WERI-Rb-1 (cell line): ENCODE measurements around the gene DENND5A.

Experiments used
- DNase-seq: peaks from one replicate; pipeline ENCODE4 v3.0.0-alpha.2; 2020
- H3K27ac ChIP-seq: fragments of 250-450 bp; sonication (Bioruptor Pico); 2 replicates; pipeline ENCODE4 v1.5.1; 2020; ENCODE audit warnings: mild to moderate bottlenecking, moderate library complexity
- H3K27me3 ChIP-seq: fragments of 250-450 bp; sonication (Bioruptor Pico); 2 replicates; pipeline ENCODE4 v1.5.1; 2021; ENCODE audit warnings: mild to moderate bottlenecking, low read depth, moderate library complexity; ENCODE audit not compliant: insufficient read depth, severe bottlenecking
- H3K36me3 ChIP-seq: fragments of 250-450 bp; sonication (Bioruptor Pico); 2 replicates; pipeline ENCODE4 v1.5.1; 2020; ENCODE audit warnings: mild to moderate bottlenecking, moderate library complexity
- H3K4me3 ChIP-seq: 2 replicates; pipeline ENCODE4 v1.5.1; 2011; ENCODE audit warnings: low read depth, mild to moderate bottlenecking, control low read depth, low read length
- H3K9me3 ChIP-seq: fragments of 250-450 bp; sonication (Bioruptor Pico); 2 replicates; pipeline ENCODE4 v1.5.1; 2021; ENCODE audit warnings: mild to moderate bottlenecking, moderate library complexity; ENCODE audit not compliant: severe bottlenecking
- TF ChIP-seq, protein P1 (sequence below): IDR thresholded peaks from 2 replicates; pipeline ENCODE4 v1.5.1; 2011; ENCODE audit warnings: low read depth, mild to moderate bottlenecking, control low read depth, inconsistent platforms, low read length

Gene DENND5A

DNA sequence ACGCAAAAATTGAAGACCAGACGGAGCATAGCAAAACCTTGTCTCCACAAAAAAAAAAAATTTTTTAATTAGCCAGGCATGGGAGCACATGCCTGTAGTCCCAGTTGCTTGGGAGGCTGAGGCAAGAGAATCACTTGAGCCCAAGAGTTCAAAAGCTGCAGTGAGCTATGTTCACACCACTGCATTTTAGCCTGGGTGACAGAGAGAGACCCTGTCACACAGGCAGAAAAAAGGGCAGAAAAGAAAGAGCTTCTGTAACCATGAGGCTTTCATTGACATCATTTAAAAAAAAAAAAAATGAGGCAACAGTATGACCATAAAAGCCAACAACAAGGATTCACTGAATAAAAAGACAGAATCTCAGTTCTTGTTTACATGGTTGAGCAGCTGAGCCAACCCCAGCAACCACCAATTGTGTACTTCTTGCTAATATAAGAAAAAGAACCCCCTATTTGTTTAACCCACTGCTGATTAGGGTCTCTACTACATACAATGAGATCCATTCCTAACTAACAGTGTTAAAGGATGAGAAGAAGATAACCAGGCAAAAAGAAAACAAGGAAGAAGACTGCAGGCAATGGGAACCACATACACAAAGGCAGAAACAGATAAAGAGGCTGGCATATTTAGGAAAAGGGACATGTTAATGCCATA lies 87.6 kb downstream of the DENND5A start:
- Histone ChIP-seq H3K27ac (no peak overlapping the region), H3K9me3 (no peaks in the 10 kb centered on the region), H3K27me3 (no peaks in the 10 kb centered on the region), H3K36me3 (peaks cover 39% of the 10 kb centered on the region), H3K4me3 (no peak overlapping the region)
- TF ChIP-seq, protein P1, sequence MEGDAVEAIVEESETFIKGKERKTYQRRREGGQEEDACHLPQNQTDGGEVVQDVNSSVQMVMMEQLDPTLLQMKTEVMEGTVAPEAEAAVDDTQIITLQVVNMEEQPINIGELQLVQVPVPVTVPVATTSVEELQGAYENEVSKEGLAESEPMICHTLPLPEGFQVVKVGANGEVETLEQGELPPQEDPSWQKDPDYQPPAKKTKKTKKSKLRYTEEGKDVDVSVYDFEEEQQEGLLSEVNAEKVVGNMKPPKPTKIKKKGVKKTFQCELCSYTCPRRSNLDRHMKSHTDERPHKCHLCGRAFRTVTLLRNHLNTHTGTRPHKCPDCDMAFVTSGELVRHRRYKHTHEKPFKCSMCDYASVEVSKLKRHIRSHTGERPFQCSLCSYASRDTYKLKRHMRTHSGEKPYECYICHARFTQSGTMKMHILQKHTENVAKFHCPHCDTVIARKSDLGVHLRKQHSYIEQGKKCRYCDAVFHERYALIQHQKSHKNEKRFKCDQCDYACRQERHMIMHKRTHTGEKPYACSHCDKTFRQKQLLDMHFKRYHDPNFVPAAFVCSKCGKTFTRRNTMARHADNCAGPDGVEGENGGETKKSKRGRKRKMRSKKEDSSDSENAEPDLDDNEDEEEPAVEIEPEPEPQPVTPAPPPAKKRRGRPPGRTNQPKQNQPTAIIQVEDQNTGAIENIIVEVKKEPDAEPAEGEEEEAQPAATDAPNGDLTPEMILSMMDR = no peak
- no peak for DNase-seq

DNA sequence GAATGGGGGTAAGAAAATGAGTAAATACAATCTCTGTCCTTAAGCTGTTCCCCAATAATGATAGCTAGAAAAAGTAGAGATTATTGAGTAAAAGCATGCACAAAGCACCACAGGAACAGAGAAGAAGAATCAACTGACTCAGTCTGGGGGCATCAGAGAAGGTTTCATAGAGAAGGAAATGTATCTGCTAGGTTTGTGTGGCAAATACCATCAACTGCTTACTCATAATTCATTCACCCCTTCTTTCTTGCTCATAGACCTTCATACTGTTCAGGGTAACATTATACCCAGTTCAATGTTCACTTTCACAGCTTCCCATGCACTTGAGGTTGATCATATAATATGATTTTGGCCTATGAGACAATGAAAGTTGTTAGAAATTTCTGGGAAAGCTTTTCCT lies 88.6 kb downstream of the DENND5A start:
- peaks cover 42% of the 10 kb centered on the region for H3K36me3 ChIP-seq
- TF ChIP-seq, protein P1 = no peak
- H3K27ac ChIP-seq = no peak overlapping the region

DNA sequence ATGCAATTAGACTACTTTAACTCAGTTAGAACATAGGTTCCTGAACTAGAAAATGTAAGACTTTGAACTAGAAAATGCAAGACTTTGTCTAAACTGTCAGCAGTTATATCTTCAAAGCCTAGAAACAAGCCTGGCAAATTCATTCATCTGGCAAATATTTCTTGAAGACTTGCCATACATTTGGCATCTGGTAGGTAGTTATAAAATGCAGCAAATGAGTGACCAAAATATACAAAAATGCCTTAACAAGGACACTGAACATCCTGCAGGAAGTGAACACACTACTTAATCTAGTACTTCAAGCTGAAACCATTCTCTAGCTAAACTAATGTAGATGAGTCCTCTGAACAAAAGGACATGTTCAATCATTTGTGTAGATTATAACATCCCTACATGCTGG lies 89.0 kb downstream of the DENND5A start:
- TF ChIP-seq, protein P1 = no peak
- H3K9me3 ChIP-seq = no peaks in the 10 kb centered on the region
- peaks cover 42% of the 10 kb centered on the region for H3K36me3 ChIP-seq
- H3K27ac ChIP-seq = no peak overlapping the region
- H3K27me3 ChIP-seq = no peaks in the 10 kb centered on the region
- no peak overlapping the region for H3K4me3 ChIP-seq
- DNase-seq = no peak

More for the DNA sequence above, 88.6 kb downstream of the DENND5A start:
- no peak for DNase-seq
- Histone ChIP-seq H3K4me3 (no peak overlapping the region), H3K27me3 (no peaks in the 10 kb centered on the region), H3K9me3 (no peaks in the 10 kb centered on the region)

DNA sequence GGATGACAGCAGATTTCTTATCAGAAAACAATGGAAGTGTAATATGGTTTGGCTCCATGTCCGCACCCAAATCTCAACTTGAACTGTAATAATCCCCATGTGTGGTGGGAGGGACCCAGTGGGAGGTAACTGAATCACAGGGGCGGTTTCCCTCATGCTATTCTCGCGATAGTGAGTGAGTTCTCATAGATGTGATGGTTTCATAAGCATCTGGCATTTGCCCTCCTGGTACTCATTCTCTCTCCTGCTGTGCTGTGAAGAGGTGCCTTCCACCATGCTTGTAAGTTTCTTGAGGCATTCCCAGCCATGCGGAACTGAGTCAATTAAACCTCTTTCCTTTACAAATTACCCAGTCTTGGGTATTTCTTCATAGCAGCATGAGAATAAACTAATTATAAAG lies 92.8 kb downstream of the DENND5A start:
- Histone ChIP-seq H3K27me3 (no peaks in the 10 kb centered on the region), H3K36me3 (peaks cover 47% of the 10 kb centered on the region), H3K27ac (no peak overlapping the region), H3K9me3 (no peaks in the 10 kb centered on the region), H3K4me3 (no peak overlapping the region)
- TF ChIP-seq, protein P1 = no peak
- no peak for DNase-seq

DNA sequence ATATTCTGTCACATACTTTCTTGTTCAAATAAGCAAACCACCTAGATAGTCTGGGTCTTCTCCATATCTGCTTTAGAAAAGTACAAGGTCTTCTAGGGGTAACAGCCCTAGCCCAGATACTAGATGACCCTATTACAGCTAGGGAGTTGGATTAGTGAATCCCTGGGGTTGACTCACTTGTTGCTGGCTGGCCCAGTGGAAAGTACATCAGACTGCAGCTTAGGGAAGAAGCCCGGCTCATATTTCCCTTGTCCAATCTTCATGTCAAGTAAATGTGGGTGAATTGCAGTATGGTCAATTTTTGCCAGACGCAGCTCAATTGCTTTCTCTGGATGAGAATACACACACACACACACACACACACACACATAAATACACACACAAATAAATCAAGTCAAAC lies 94.7 kb downstream of the DENND5A start:
- Histone ChIP-seq H3K36me3 (peaks cover 43% of the 10 kb centered on the region), H3K27me3 (no peaks in the 10 kb centered on the region), H3K4me3 (no peak overlapping the region), H3K9me3 (no peaks in the 10 kb centered on the region), H3K27ac (no peak overlapping the region)
- TF ChIP-seq, protein P1 = no peak
- no peak for DNase-seq
